SK-N-SH (cell line): ENCODE data around the gene GUCA1A. TPM values are rescaled to one million over a fixed set of nuclear protein-coding genes. Genes with fewer than 3 reads are reported as not detected.
A peak's percentile ranks its signal among the peaks of the same experiment; 100 is the strongest.

Experiments used
- CTCF ChIA-PET: fragments of 300-600, 350-600 bp; formaldehyde crosslinking; extraction: SDS; loops from one replicate; lab custom pipeline; 2021; lab: Yijun Ruan, JAX
- POLR2A ChIA-PET: fragments of 350-600 bp; sonication (Branson Sonifier 250); formaldehyde crosslinking; extraction: SDS; loops from one replicate; lab custom pipeline; 2020; ENCODE audit warnings: antibody characterized with exemption, inconsistent platforms; lab: Yijun Ruan, JAX
- DNase-seq: peaks from one replicate; pipeline ENCODE4 v3.0.0; 2012
- H2AFZ ChIP-seq: fragments of 200-600 bp; sonication (generic); 2 replicates; pipeline ENCODE4 v1.8.1; 2016; ENCODE audit warnings: antibody characterized with exemption, mild to moderate bottlenecking, low read depth
- H3F3A ChIP-seq: fragments of 200-600 bp; sonication (generic); replicated peaks from 2 replicates; pipeline ENCODE3; 2016; ENCODE audit warnings: antibody characterized with exemption, mild to moderate bottlenecking; ENCODE audit not compliant: insufficient read depth
- H3K27ac ChIP-seq, 2 experiments: fragments of 200-500 bp in 1 of 2; fragments of 200-600 bp in 1 of 2; sonication (Bioruptor generic) in 1 of 2; sonication (generic), shearing (Covaris generic) in 1 of 2; 2 replicates each; pipeline versions ENCODE4 v1.5.1 to v1.6.1; 2014 to 2016; ENCODE audit warnings: low read depth in 2 of 2, inconsistent platforms in 1 of 2, low read length in 1 of 2, mild to moderate bottlenecking in 1 of 2, mixed read lengths in 1 of 2
- H3K27me3 ChIP-seq: fragments of 200-600 bp; sonication (generic), shearing (Covaris generic); 2 replicates; pipeline ENCODE4 v1.6.1; 2016; ENCODE audit warnings: mixed run types; ENCODE audit not compliant: insufficient read depth
- H3K36me3 ChIP-seq, 2 experiments: fragments of 200-500 bp in 1 of 2; fragments of 200-600 bp in 1 of 2; sonication (Bioruptor generic) in 1 of 2; sonication (generic) in 1 of 2; replicated peaks in 1 of 2; 2 replicates each; pipeline versions ENCODE3 to v1.5.1; 2014 to 2016; ENCODE audit warnings: low read length in 1 of 2, mild to moderate bottlenecking in 1 of 2; ENCODE audit not compliant: insufficient read depth in 2 of 2, control insufficient read depth in 1 of 2
- H3K4me1 ChIP-seq, 2 experiments: fragments of 200-500 bp in 1 of 2; fragments of 200-600 bp in 1 of 2; sonication (Bioruptor generic) in 1 of 2; sonication (generic), shearing (Covaris generic) in 1 of 2; 2 replicates each; pipeline versions ENCODE4 v1.5.1 to v1.6.1; 2014 to 2016; ENCODE audit warnings: low read depth in 1 of 2, low read length in 1 of 2, mixed run types in 1 of 2; ENCODE audit not compliant: insufficient read depth in 2 of 2, control insufficient read depth in 1 of 2
- H3K4me2 ChIP-seq: fragments of 200-600 bp; sonication (generic), shearing (Covaris generic); 2 replicates; pipeline ENCODE4 v1.6.1; 2017; ENCODE audit warnings: mixed run types
- H3K4me3 ChIP-seq, 2 experiments: fragments of 200-500 bp in 1 of 2; fragments of 200-600 bp in 1 of 2; sonication (Bioruptor generic) in 1 of 2; sonication (generic), shearing (Covaris generic) in 1 of 2; 2 replicates each; pipeline versions ENCODE4 v1.5.1 to v1.8.1; 2014 to 2016; ENCODE audit warnings: low read depth in 2 of 2, inconsistent platforms in 1 of 2, low read length in 1 of 2, mild to moderate bottlenecking in 1 of 2, mixed read lengths in 1 of 2, moderate library complexity in 1 of 2
- H3K79me2 ChIP-seq: fragments of 200-600 bp; sonication (generic); 2 replicates; pipeline ENCODE4 v1.8.1; 2017; ENCODE audit warnings: mild to moderate bottlenecking; ENCODE audit not compliant: insufficient read depth
- H3K9ac ChIP-seq: fragments of 200-600 bp; sonication (generic); 2 replicates; pipeline ENCODE4 v1.6.1; 2017; ENCODE audit warnings: mixed run types
- H3K9me2 ChIP-seq: fragments of 200-600 bp; sonication (generic); 2 replicates; pipeline ENCODE4 v1.6.1; 2017; ENCODE audit warnings: mixed run types
- H3K9me3 ChIP-seq: fragments of 200-600 bp; sonication (generic); 2 replicates; pipeline ENCODE4 v1.6.1; 2017; ENCODE audit warnings: mixed run types, mild to moderate bottlenecking, moderate library complexity
- H4K20me1 ChIP-seq: fragments of 200-600 bp; sonication (generic); 2 replicates; pipeline ENCODE4 v1.6.1; 2017; ENCODE audit warnings: mild to moderate bottlenecking, mixed run types; ENCODE audit not compliant: insufficient read depth
- ELF1 ChIP-seq: IDR thresholded peaks from 2 replicates; pipeline ENCODE4 v1.4.0; 2012
- EP300 ChIP-seq, 2 experiments: IDR thresholded peaks; 2 replicates each; pipeline versions ENCODE4 v1.4.0 to v1.6.1; 2012; ENCODE audit warnings: borderline replicate concordance in 1 of 2, low read depth in 1 of 2, low read length in 1 of 2
- FOSL2 ChIP-seq: IDR thresholded peaks from 2 replicates; pipeline ENCODE4 v1.4.0; 2012; ENCODE audit warnings: low read depth, mild to moderate bottlenecking, moderate library complexity, borderline replicate concordance
- FOXM1 ChIP-seq: IDR thresholded peaks from 2 replicates; pipeline ENCODE4 v1.4.0; 2012; ENCODE audit warnings: low read depth, mild to moderate bottlenecking
- GABPA ChIP-seq: IDR thresholded peaks from 2 replicates; pipeline ENCODE4 v1.4.0; 2012; ENCODE audit warnings: low read depth, mild to moderate bottlenecking
- MAX ChIP-seq: IDR thresholded peaks from 2 replicates; pipeline ENCODE4 v1.4.0; 2012; ENCODE audit warnings: low read depth
- MEF2A ChIP-seq: IDR thresholded peaks from 2 replicates; pipeline ENCODE4 v1.4.0; 2012; ENCODE audit warnings: low read depth, borderline replicate concordance
- MXI1 ChIP-seq: IDR thresholded peaks from 2 replicates; pipeline ENCODE4 v1.6.1; 2012; ENCODE audit warnings: mild to moderate bottlenecking, low read depth, low read length, improper control_type of control experiment
- POLR2AphosphoS5 ChIP-seq: IDR thresholded peaks from 2 replicates; pipeline ENCODE4 v1.6.1; 2012; ENCODE audit warnings: low read depth, low read length
- RCOR1 ChIP-seq: fragments of 150-350 bp; IDR thresholded peaks from 2 replicates; pipeline ENCODE4 v1.6.1; 2017; ENCODE audit warnings: antibody characterized with exemption, low read length
- REST ChIP-seq: IDR thresholded peaks from 2 replicates; pipeline ENCODE4 v1.6.1; 2012; ENCODE audit warnings: mild to moderate bottlenecking, low read depth, low read length, moderate library complexity
- RFX5 ChIP-seq: IDR thresholded peaks from 2 replicates; pipeline ENCODE4 v1.6.1; 2012; ENCODE audit warnings: mild to moderate bottlenecking, improper control_type of control experiment, low read length
- RXRA ChIP-seq: IDR thresholded peaks from 2 replicates; pipeline ENCODE4 v1.4.0; 2012; ENCODE audit warnings: low read depth, mild to moderate bottlenecking, borderline replicate concordance
- SIN3A ChIP-seq: IDR thresholded peaks from 2 replicates; pipeline ENCODE4 v1.6.1; 2012; ENCODE audit warnings: low read depth, mild to moderate bottlenecking, low read length, moderate library complexity, borderline replicate concordance
- SMC3 ChIP-seq: IDR thresholded peaks from 2 replicates; pipeline ENCODE4 v1.6.1; 2012; ENCODE audit warnings: low read depth, low read length, improper control_type of control experiment
- TCF12 ChIP-seq: IDR thresholded peaks from 2 replicates; pipeline ENCODE4 v1.4.0; 2012
- TEAD4 ChIP-seq: IDR thresholded peaks from 2 replicates; pipeline ENCODE4 v1.4.0; 2012; ENCODE audit warnings: mild to moderate bottlenecking, borderline replicate concordance; ENCODE audit not compliant: insufficient read depth
- USF1 ChIP-seq: IDR thresholded peaks from 2 replicates; pipeline ENCODE4 v1.4.0; 2012; ENCODE audit warnings: low read depth, borderline replicate concordance
- USF2 ChIP-seq: fragments of 150-350 bp; IDR thresholded peaks from 2 replicates; pipeline ENCODE4 v1.6.1; 2017; ENCODE audit warnings: antibody characterized with exemption, low read length, low read depth, borderline replicate concordance
- ZBTB33 ChIP-seq: IDR thresholded peaks from 2 replicates; pipeline ENCODE4 v1.4.0; 2012; ENCODE audit warnings: low read depth, borderline replicate concordance
- WGBS: methylation state at CpG from one replicate; pipeline ENCODE4 v1.1.6; 2017; ENCODE audit warnings: low lambda C conversion rate; 5-methylcytosine and 5-hydroxymethylcytosine counted together
- polyA plus RNA-seq, 3 experiments: library from polyadenylated mRNA; depleted of rRNA; stranded (reverse); fragments of >200 nt; gene quantifications; 2 replicates each; pipeline ENCODE4 v1.2.3, GENCODE V29; 2012
- TF ChIP-seq, protein P1 (sequence below): IDR thresholded peaks from 2 replicates; pipeline ENCODE4; 2012
- TF ChIP-seq, protein P2 (sequence below): fragments of 200-600 bp; sonication (generic); IDR thresholded peaks from 2 replicates; pipeline ENCODE4 v1.6.1; 2017; ENCODE audit warnings: antibody characterized with exemption, mild to moderate bottlenecking, moderate library complexity

GUCA1A gene
- polyA plus RNA-seq, 1 of the 3 experiments (the other 2 are of a cell fraction), result 0.77 TPM

GRCh38 chr6:42200035-42200434 lies 26.9 kb downstream of the GUCA1A start:
- peak overlapping the region; percentile 13; the same call in 1 of the 2 replicates for H3K9ac ChIP-seq
- no peak overlapping the region for H2AFZ ChIP-seq
- POLR2A ChIA-PET, result no interaction called here
- TF ChIP-seq, protein P1, sequence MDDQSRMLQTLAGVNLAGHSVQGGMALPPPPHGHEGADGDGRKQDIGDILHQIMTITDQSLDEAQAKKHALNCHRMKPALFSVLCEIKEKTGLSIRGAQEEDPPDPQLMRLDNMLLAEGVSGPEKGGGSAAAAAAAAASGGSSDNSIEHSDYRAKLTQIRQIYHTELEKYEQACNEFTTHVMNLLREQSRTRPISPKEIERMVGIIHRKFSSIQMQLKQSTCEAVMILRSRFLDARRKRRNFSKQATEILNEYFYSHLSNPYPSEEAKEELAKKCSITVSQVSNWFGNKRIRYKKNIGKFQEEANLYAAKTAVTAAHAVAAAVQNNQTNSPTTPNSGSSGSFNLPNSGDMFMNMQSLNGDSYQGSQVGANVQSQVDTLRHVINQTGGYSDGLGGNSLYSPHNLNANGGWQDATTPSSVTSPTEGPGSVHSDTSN, result peak; percentile 81
- TF ChIP-seq FOSL2 (peak; percentile 87; the same call in 1 of the 2 replicates), MEF2A (peak; percentile 81; the same call in 1 of the 2 replicates), POLR2AphosphoS5 (peak; percentile 76; the same call in 1 of the 2 replicates), ZBTB33 (peak; percentile 43; the same call in 1 of the 2 replicates), FOXM1 (no peak; the same call in 1 of the 2 replicates), MAX (peak; percentile 46; the same call in 1 of the 2 replicates), RXRA (peak; percentile 64; the same call in 1 of the 2 replicates), TCF12 (peak; percentile 91), TEAD4 (peak; percentile 80), REST (peak; percentile 19; the same call in 1 of the 2 replicates), GABPA (no peak), EP300 (IDR thresholded peaks at IDR 0.05; ENCODE audit: borderline replicate concordance in 1 of 2, low read depth in 1 of 2, low read length in 1 of 2) (peak; percentile 18 to 86; a peak in 3 of 4 replicates), USF1 (0 out of 2 replicates have a peak, but pooled peaks have one; percentile 14), RFX5 (no peak), SMC3 (no peak), SIN3A (no peak; the same call in 1 of the 2 replicates), RCOR1 (no peak), USF2 (no peak), ELF1 (0 out of 2 replicates have a peak, but pooled peaks have one; percentile 13), MXI1 (no peak)
- TF ChIP-seq, protein P2, sequence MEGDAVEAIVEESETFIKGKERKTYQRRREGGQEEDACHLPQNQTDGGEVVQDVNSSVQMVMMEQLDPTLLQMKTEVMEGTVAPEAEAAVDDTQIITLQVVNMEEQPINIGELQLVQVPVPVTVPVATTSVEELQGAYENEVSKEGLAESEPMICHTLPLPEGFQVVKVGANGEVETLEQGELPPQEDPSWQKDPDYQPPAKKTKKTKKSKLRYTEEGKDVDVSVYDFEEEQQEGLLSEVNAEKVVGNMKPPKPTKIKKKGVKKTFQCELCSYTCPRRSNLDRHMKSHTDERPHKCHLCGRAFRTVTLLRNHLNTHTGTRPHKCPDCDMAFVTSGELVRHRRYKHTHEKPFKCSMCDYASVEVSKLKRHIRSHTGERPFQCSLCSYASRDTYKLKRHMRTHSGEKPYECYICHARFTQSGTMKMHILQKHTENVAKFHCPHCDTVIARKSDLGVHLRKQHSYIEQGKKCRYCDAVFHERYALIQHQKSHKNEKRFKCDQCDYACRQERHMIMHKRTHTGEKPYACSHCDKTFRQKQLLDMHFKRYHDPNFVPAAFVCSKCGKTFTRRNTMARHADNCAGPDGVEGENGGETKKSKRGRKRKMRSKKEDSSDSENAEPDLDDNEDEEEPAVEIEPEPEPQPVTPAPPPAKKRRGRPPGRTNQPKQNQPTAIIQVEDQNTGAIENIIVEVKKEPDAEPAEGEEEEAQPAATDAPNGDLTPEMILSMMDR, result no peak

More at GRCh38 chr6:42200035-42200434, 26.9 kb downstream of the GUCA1A start:
- CTCF ChIA-PET, result interaction anchor here (2.9 kb wide), 1 partner anchor 14 kb away, joined by 11 read pairs; no protein-coding TSS in a partner anchor
- Histone ChIP-seq H3K4me3 (no peak overlapping the region), H3K4me2 (peak overlapping the region; percentile 25; the same call in 1 of the 2 replicates), H3F3A (peaks cover 61% of the 10 kb centered on the region), H3K79me2 (no peaks in the 10 kb centered on the region), H4K20me1 (peaks cover 4% of the 10 kb centered on the region; the same call in 1 of the 2 replicates), H3K36me3 (peaks cover 0 to 10% of the 10 kb centered on the region in 2 experiments), H3K9me2 (no peaks in the 10 kb centered on the region), H3K4me1 (peaks cover 0 to 29% of the 10 kb centered on the region in 2 experiments; a peak in 3 of 4 replicates), H3K9me3 (no peaks in the 10 kb centered on the region), H3K27ac (peak overlapping the region in 1 of 2 experiments; percentile 94; a peak in 3 of 4 replicates), H3K27me3 (no peaks in the 10 kb centered on the region)
- WGBS, result 6% methylated on average over 1 of the region's 1 CpG
- DNase-seq, result no peak
